Breast epithelium (tissue), 3 donors: ENCODE data around the gene SUGP1.

Experiments
- POLR2AphosphoS5 ChIP-seq, 3 donors: sonication (generic); formaldehyde crosslinking; IDR thresholded peaks; one replicate each; pipeline ENCODE4 v1.6.1; 2017; ENCODE audit warnings: antibody characterized with exemption in 3 of 3
- TF ChIP-seq, protein P1 (sequence below), 3 donors: fragments of 450-650 bp; IDR thresholded peaks; one replicate each; pipeline ENCODE4 v1.5.1; 2016 to 2017; ENCODE audit warnings: antibody characterized with exemption in 3 of 3, mild to moderate bottlenecking in 3 of 3, moderate library complexity in 3 of 3

DNA sequence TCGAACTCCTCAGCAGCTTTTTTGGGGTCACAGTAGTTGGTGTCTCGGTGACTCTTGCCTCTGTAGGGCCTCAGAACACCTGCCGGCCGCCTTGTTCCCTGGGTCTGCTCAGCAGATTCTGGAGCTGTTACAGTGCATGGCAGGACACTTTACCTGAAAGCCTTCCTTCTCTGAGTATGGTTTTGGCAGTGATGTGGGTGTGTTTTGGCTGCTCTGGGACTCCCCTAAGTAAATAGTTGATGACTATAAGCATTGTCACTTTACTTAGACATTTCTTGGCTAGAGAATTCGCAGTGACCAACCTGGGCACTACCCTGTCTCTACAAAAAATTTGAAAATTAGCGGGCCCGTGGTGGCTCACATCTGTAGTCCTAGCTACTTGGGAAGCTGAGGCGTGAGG is 7.4 kb upstream of the SUGP1 start:
- TF ChIP-seq, protein P1, sequence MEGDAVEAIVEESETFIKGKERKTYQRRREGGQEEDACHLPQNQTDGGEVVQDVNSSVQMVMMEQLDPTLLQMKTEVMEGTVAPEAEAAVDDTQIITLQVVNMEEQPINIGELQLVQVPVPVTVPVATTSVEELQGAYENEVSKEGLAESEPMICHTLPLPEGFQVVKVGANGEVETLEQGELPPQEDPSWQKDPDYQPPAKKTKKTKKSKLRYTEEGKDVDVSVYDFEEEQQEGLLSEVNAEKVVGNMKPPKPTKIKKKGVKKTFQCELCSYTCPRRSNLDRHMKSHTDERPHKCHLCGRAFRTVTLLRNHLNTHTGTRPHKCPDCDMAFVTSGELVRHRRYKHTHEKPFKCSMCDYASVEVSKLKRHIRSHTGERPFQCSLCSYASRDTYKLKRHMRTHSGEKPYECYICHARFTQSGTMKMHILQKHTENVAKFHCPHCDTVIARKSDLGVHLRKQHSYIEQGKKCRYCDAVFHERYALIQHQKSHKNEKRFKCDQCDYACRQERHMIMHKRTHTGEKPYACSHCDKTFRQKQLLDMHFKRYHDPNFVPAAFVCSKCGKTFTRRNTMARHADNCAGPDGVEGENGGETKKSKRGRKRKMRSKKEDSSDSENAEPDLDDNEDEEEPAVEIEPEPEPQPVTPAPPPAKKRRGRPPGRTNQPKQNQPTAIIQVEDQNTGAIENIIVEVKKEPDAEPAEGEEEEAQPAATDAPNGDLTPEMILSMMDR (IDR thresholded peaks at IDR 0.05), result no peak
- no peak for TF ChIP-seq POLR2AphosphoS5 (IDR thresholded peaks at IDR 0.05)
